HEK293T (cell line): ENCODE measurements around the gene FAM118B.

Experiments
- ARNT ChIP-seq: fragments of 450-650 bp; IDR thresholded peaks from 2 replicates; pipeline ENCODE4 v1.6.1; 2017; ENCODE audit warnings: mild to moderate bottlenecking
- BHLHE40 ChIP-seq: fragments of 450-650 bp; IDR thresholded peaks from 2 replicates; pipeline ENCODE4 v1.6.1; 2016; ENCODE audit warnings: mild to moderate bottlenecking, moderate library complexity, borderline replicate concordance
- ELF4 ChIP-seq: fragments of 450-650 bp; IDR thresholded peaks from 2 replicates; pipeline ENCODE4 v1.6.1; 2017; ENCODE audit warnings: antibody characterized with exemption
- FOXA1 ChIP-seq: fragments of 450-650 bp; IDR thresholded peaks from 2 replicates; pipeline ENCODE4 v1.6.1; 2016; ENCODE audit warnings: mild to moderate bottlenecking
- NFRKB ChIP-seq: fragments of 450-650 bp; IDR thresholded peaks from 2 replicates; pipeline ENCODE4 v1.6.1; 2016; ENCODE audit warnings: mild to moderate bottlenecking, moderate library complexity
- SP1 ChIP-seq: fragments of 450-650 bp; IDR thresholded peaks from 2 replicates; pipeline ENCODE4 v1.6.1; 2017
- SUZ12 ChIP-seq: fragments of 450-650 bp; IDR thresholded peaks from 2 replicates; pipeline ENCODE4 v1.6.1; 2016; ENCODE audit warnings: mild to moderate bottlenecking
- TARDBP ChIP-seq: fragments of 450-650 bp; IDR thresholded peaks from 2 replicates; pipeline ENCODE4 v1.6.1; 2016
- ZNF384 ChIP-seq: fragments of 450-650 bp; IDR thresholded peaks from 2 replicates; pipeline ENCODE4 v1.6.1; 2016

DNA sequence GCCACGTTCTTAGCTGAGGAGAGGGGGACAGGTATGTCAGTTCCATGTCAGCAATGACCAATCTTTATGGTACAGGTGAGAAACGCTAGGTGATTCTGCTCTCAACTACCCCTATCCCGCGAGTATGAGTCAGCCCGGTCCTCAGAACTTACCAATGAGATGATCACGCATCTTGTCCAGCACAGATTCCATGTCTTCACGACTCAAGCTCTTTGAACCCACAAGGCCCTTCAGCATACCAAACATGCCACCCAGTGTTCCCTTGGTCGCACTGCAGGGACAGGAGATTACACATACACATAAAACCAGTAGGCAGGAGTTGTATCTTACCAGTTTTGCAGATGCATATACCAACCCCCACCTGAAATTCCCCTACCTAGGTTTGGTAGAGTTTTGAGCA lies 54.2 kb downstream of the FAM118B start:
- TF ChIP-seq BHLHE40 (no peak), ELF4 (no peak), NFRKB (no peak), SP1 (no peak), SUZ12 (no peak), TARDBP (no peak), ZNF384 (no peak), ARNT (no peak), FOXA1 (no peak)
